Measurements from ENCODE around the gene HM13.

The HM13 gene

GRCh38 chr20:31606804-31607639 lies 92.8 kb downstream of the HM13 start:
- TF ChIP-seq CTCF (conservative IDR thresholded peaks at IDR 0.05) (no peak), ZFX (IDR thresholded peaks at IDR 0.05) (no peak)
- H3K27ac ChIP-seq = peak overlapping the region; percentile 85

GRCh38 chr20:31607640-31608250 lies 93.5 kb downstream of the HM13 start:
- H3K27ac ChIP-seq = peak overlapping the region; percentile 85
- TF ChIP-seq CTCF (conservative IDR thresholded peaks at IDR 0.05) (no peak), ZFX (IDR thresholded peaks at IDR 0.05) (no peak)

GRCh38 chr20:31608251-31608945 lies 94.2 kb downstream of the HM13 start:
- H3K27ac ChIP-seq = peak overlapping the region; percentile 85
- TF ChIP-seq CTCF (conservative IDR thresholded peaks at IDR 0.05) (no peak), ZFX (IDR thresholded peaks at IDR 0.05) (no peak)

- H3K27ac ChIP-seq = peak overlapping the region; percentile 14
Measured at GRCh38 chr20:31612271-31612640, 98.0 kb downstream of the HM13 start.

GRCh38 chr20:31615416-31615815 lies 101.2 kb downstream of the HM13 start:
- no peak overlapping the region for H3K27ac ChIP-seq
- no peak for TF ChIP-seq ZFX (IDR thresholded peaks at IDR 0.05)
- TF ChIP-seq CTCF (conservative IDR thresholded peaks at IDR 0.05) = no peak

- no peak overlapping the region for H3K27ac ChIP-seq
- TF ChIP-seq CTCF (conservative IDR thresholded peaks at IDR 0.05) = no peak
- no peak for TF ChIP-seq ZFX (IDR thresholded peaks at IDR 0.05)
Measured at GRCh38 chr20:31617432-31618104, 103.3 kb downstream of the HM13 start.
